Globus pallidus (tissue), 1 donor: ENCODE measurements around the gene MVB12A.

Source experiments
- DNase-seq: peaks from one replicate; pipeline ENCODE4 v3.0.0-alpha.2; 2015; ENCODE audit warnings: low spot score

The MVB12A gene

DNA sequence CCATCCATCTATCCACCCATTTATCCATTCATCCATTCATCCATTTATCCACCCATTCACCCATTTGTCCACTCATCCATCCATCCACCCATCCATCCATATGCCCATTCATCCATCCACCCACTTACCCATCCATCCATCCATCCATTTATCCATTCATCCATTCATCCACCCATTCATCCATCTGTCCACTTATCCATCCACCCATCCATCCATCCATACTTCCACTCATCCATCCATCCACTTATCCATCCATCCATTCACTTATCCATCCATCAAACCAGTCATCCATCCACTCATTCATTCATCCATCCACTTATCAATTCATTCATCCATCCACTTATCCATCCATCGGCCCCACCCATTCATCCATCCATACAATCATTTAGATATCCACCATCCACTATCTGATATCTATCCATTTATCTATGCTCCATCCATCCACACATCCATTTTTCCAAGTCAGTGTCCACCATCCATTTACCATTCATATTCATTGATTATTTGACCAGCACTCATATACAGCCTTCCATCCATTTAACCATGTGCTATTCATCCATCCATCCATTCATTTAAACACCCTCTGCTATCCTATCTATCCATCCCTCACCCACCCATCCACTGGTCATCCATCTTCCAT lies 25.8 kb downstream of the MVB12A start:
- DNase-seq, result no peak

DNA sequence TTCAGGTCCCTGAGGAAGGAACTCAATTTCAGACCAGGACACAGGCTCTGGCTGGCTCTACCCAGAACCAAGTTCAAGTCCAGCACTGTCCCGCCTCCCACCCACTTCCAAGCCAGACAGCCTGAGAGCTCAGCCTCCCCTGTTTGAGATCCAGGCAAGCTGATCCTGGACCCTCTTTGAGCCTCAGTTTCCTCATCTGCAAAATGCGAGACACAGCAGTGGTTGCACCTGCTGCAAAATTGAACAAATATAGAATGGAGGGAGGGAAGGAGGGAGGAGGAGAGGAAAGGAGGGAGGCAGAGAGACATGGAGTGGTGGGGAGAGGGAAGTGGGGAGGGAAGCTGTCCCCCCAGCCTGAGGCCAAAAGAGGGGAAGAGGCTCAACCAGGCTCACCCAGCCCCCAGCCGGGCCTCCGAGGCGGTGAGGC lies 27.9 kb downstream of the MVB12A start:
- DNase-seq, result no peak

GRCh38 chr19:17448131-17448967 lies 28.5 kb downstream of the MVB12A start, which contains the start of gene TMEM221:
TMEM221 (minus strand) TSS chr19:17448668; CDS start chr19:17448462, 206 bp downstream.
- no peak for DNase-seq

DNA sequence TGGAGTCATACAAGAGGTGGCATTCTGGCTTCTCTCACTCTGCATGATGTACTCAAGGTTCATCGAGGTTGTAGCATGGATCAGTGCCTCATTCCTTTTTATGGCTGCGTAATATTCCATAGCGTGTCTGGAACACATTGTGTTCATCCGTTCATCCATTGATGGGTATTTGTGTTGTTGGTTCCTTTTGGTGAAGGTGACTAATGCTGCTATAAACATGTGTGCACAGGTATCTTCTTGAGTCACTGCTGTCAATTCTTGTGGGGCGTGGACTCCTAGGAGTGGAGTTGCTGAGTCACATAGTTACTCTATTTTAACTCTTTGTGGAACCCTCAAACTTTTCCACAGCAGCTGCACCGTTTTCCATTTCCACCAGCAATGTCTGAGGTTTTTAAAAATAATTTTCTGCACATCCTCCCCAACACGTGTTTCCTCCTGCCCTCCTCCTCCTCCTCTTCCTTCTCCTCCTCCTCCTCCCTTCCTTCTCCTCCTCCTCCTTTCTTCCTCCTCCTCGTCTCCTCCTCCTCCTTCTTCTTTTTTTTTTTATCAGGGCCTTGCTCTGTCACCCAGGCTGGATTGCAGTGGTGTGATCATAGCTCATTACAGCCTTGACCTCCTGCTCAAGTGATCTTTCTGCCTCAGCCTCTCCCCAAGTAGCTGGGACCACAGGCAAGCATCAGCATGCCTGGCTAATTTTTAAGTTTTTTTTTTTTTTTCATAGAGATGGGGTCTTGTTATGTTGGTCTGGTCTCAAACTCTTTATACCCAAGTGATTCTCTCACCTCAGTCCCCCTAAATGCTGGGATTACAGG lies 30.6 kb downstream of the MVB12A start:
- DNase-seq, result no peak

DNA sequence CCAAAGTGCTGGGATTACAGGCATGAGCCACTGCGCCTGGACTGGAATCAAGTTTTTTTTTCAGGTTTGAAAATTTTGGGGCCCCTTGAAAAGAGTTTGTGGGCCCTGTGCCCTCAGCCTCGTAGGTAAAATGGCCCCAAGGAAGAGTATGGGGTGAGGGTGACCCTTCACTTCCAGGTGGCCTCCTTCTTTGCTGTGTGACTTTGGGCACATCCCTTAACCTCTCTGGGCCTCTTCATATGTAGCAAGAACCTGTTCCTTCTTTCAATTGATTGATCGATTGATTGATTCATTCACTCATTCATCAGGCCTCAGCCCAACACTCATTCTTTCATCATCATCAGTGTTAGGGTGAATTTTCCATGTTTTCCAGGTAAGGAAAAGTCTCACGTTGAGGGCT lies 32.0 kb downstream of the MVB12A start:
- no peak for DNase-seq

DNA sequence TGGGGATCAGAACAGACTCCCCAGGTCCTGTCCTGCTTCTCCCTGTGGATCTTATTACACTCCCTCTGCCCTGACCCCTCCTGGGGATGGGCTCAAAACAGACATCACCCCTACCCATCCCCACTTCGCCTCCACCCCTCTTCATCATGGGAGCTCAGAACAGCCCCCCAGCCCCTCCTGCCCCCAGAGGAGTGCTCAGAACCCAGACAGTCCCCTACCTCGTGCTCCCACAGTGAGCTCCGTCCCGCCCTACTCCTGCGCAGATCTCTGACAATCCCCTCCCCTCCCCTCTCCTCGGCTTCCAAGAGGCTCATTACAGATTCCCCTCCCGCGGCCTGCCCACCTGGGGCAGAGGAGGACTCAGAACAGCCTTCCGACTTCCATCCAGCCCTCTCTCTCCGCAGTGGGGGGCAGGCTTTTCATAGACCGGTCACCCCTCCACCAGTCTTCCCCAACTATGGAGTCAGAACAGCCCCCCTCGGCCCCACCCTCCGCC lies 34.8 kb downstream of the MVB12A start:
- DNase-seq, result no peak

GRCh38 chr19:17455308-17456123 lies 35.7 kb downstream of the MVB12A start:
- no peak for DNase-seq

- no peak for DNase-seq
Observed at GRCh38 chr19:17456127-17456526, 36.3 kb downstream of the MVB12A start.

GRCh38 chr19:17457616-17458015 lies 37.8 kb downstream of the MVB12A start:
- no peak for DNase-seq

DNA sequence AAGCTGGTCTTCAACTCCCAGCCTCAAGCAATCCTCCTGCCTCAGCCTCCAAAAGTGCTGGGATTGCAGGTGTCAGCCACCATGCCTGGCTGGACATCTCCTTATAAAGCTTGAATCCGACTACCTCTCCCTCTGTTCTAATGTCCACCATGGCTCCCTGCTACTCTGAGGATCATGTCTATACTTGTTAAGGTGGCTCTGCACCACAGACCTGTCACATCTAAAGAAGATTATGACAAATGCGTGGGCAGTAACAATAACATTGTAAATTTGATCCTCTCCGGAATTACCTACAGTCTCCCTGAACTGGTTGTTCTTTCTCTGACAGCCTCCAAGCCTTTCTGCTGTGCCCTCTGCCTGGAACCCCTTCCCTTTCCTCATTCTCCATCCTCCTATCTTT lies 39.1 kb downstream of the MVB12A start:
- DNase-seq, result no peak

- no peak for DNase-seq
Observed at GRCh38 chr19:17460372-17461230, 40.8 kb downstream of the MVB12A start, which contains the start of gene NXNL1. NXNL1 (minus strand) TSS chr19:17460926; CDS start chr19:17460869, 57 bp downstream.

- no peak for DNase-seq
Observed at GRCh38 chr19:17466487-17466850, 46.6 kb downstream of the MVB12A start.

- no peak for DNase-seq
Observed at GRCh38 chr19:17467471-17468301, 47.8 kb downstream of the MVB12A start.

GRCh38 chr19:17468302-17469091 lies 48.6 kb downstream of the MVB12A start:
- DNase-seq, result peak; percentile 62

DNA sequence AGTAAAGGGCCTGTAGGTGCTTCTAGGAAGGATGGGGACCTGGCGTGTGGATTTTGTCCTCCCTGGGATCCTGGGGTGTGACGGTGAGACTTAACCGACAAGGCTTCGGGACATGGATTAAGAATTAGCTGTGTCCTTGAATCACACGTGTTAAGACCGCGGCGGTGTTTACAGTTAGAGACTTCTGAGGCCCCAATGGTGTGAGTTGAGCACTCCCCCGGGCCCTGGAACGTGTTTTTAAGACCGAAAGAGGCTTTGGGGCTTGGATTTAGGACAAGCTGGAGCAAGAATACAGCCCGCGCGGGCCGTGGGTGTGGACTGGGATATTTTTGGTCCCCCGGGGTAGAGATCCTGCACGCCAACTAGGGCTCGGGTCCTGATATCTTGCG lies 49.2 kb downstream of the MVB12A start:
- DNase-seq, result no peak

GRCh38 chr19:17469481-17470067 lies 49.7 kb downstream of the MVB12A start:
- DNase-seq, result peak; percentile 70

DNA sequence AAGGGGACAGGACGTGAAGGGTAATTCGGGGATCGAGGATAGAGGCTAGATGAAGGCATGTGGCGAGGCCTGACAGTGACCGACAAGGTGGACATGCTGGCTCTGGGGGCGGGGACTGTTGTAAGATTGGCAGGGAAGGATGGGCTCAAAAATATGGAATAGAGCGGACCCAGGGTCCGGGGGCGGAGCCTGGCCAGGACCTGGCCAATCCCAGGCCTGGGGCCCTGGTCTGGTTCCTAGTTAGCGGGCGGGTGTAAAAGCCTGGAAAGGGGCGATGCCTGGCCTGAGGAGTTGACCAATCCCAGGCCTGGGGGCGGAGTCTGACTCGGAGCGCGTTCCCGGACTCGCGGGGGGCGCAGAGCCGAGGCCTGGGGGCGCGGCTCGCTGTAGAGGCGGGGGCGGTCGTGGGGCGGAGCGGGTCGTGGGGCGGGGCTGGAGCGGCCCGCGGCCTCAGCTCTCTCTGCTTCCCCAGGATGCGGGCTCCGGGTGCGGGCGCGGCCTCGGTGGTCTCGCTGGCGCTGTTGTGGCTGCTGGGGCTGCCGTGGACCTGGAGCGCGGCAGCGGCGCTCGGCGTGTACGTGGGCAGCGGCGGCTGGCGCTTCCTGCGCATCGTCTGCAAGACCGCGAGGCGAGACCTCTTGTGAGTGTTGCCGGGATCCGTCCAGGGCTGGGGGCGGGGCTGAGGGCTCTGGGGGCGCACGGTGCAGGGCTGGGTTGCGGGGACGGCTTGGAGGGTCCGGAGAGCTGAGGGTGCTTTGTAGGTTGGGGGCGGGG lies 50.4 kb downstream of the MVB12A start, which contains the start of gene SLC27A1:
SLC27A1 (plus strand) TSS at position 457 of the 774 bp plus-strand sequence; CDS start at position 474, 17 bp downstream.
- DNase-seq, result peak; percentile 100
